ENCODE results near the gene RAB11A. TPM values are rescaled to one million over a fixed set of nuclear protein-coding genes. Genes with fewer than 3 reads are reported as not detected.

The RAB11A gene
- total and polyA plus RNA-seq, 9 of the 15 experiments (the other 6 are each of a cell fraction or from before 2014, with no cell fraction given), result 129 to 369 (median 245) TPM

DNA sequence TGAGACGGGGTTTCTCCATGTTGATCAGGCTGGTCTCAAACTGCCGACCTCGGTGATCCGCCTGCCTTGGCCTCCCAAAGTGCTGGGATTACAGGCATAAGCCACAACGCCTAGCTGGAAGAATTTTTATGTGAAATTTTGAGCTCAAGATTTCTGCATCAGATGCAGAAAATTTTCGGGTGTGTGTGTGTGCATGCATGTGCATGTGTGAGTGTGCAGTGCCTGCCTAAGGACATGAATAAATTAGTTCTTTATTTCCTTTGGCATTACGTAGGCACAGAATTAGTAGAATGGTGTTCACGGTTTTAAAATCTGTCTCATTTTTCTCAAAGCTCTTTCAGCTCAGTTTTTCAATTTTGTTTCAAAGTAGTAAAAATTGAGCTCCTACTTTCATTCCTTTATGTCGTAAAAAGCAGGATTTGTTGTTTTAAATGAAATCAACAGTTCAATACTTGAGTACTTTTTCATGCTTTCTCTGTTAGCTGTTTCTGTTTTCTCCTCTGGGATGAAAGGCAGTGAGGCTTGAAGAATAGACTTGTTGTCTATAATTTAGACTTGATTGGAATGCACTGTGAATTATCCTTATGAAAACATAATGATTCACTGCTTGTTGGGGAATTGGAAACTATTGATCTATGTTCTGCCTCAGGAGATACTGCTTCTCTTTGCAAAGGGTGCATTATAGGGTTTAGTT is 23.3 kb upstream of the RAB11A start (continued):
- TF ChIP-seq CHAMP1 (IDR thresholded peaks at IDR 0.05) (no peak), PHF21A (IDR thresholded peaks at IDR 0.05; ENCODE audit: borderline replicate concordance, low read depth) (no peak), ZNF830 (CRISPR knock-in tag; IDR thresholded peaks at IDR 0.05) (no peak)
- TF ChIP-seq, protein P1, sequence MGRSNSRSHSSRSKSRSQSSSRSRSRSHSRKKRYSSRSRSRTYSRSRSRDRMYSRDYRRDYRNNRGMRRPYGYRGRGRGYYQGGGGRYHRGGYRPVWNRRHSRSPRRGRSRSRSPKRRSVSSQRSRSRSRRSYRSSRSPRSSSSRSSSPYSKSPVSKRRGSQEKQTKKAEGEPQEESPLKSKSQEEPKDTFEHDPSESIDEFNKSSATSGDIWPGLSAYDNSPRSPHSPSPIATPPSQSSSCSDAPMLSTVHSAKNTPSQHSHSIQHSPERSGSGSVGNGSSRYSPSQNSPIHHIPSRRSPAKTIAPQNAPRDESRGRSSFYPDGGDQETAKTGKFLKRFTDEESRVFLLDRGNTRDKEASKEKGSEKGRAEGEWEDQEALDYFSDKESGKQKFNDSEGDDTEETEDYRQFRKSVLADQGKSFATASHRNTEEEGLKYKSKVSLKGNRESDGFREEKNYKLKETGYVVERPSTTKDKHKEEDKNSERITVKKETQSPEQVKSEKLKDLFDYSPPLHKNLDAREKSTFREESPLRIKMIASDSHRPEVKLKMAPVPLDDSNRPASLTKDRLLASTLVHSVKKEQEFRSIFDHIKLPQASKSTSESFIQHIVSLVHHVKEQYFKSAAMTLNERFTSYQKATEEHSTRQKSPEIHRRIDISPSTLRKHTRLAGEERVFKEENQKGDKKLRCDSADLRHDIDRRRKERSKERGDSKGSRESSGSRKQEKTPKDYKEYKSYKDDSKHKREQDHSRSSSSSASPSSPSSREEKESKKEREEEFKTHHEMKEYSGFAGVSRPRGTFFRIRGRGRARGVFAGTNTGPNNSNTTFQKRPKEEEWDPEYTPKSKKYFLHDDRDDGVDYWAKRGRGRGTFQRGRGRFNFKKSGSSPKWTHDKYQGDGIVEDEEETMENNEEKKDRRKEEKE (IDR thresholded peaks at IDR 0.05; ENCODE audit: borderline replicate concordance in 1 of 2, control insufficient read depth in 1 of 2, low read depth in 2 of 2, low read length in 1 of 2), result no peak

All from K562 (cell line).